Measurements from ENCODE around the gene XYLT1. TPM values are rescaled to one million over a fixed set of nuclear protein-coding genes. Genes with fewer than 3 reads are reported as not detected.

XYLT1 gene
- total RNA-seq, 6 experiments from 2014 or later = 22.0 to 51.1 (median 27.5) TPM

DNA sequence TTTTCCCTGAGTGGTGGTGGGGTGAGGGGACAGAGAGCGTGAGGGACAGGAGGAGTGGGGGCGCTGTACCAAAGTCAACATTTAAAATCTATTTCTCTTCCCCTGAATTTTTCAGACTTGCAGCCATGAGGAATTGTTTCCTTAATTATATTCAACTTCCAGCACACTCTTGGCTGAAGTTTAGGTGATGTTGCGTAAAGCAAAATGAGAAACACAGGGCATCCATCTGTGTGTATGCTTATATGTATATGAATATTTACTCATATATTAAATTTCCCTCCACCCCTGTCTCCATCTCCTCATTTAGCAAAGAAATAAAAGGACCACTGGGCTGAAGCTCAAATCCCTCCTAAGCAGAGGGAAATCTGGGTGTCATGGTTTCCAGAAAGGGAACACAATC is 218.1 kb downstream of the XYLT1 start:
- Mint-ChIP-seq H3K36me3 (ENCODE audit: low read depth) (peaks cover 3% of the 10 kb centered on the region; the same call in 1 of the 2 replicates), H3K4me3 (no peak overlapping the region), H3K4me1 (ENCODE audit: low read depth) (peaks cover 11% of the 10 kb centered on the region; the same call in 1 of the 2 replicates), H3K9me3 (no peaks in the 10 kb centered on the region), H3K27me3 (ENCODE audit: insufficient read depth) (no peaks in the 10 kb centered on the region), H3K27ac (no peak overlapping the region)
- no peak for DNase-seq
- TF ChIP-seq, protein P1, sequence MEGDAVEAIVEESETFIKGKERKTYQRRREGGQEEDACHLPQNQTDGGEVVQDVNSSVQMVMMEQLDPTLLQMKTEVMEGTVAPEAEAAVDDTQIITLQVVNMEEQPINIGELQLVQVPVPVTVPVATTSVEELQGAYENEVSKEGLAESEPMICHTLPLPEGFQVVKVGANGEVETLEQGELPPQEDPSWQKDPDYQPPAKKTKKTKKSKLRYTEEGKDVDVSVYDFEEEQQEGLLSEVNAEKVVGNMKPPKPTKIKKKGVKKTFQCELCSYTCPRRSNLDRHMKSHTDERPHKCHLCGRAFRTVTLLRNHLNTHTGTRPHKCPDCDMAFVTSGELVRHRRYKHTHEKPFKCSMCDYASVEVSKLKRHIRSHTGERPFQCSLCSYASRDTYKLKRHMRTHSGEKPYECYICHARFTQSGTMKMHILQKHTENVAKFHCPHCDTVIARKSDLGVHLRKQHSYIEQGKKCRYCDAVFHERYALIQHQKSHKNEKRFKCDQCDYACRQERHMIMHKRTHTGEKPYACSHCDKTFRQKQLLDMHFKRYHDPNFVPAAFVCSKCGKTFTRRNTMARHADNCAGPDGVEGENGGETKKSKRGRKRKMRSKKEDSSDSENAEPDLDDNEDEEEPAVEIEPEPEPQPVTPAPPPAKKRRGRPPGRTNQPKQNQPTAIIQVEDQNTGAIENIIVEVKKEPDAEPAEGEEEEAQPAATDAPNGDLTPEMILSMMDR (IDR thresholded peaks at IDR 0.05) = no peak; the same call in 1 of the 2 replicates

DNA sequence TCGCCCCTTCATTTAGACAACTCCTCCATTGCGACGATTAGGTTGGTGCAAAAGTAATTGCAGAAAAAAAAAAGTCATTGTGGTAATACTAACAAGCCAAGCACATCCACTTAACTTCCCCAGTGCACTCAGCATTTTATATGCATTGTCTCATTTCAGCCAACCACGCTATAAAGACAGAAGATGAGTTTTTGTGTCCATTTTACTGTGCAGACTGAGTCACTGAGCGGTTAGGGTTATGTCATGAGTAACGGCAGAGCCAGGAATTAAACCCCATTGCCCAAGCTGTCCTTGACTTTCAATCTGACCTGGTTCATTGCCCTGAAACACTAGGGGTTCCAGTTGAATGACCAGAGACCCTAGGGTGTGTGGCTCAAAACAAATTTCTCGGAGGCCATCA is 218.7 kb downstream of the XYLT1 start:
- no peak for DNase-seq
- Mint-ChIP-seq H3K4me3 (no peak overlapping the region), H3K9me3 (no peaks in the 10 kb centered on the region), H3K27me3 (ENCODE audit: insufficient read depth) (no peaks in the 10 kb centered on the region), H3K4me1 (ENCODE audit: low read depth) (peaks cover 11% of the 10 kb centered on the region; the same call in 1 of the 2 replicates), H3K36me3 (ENCODE audit: low read depth) (peaks cover 3% of the 10 kb centered on the region; the same call in 1 of the 2 replicates), H3K27ac (no peak overlapping the region)
- TF ChIP-seq, protein P1 (IDR thresholded peaks at IDR 0.05) = no peak

DNA sequence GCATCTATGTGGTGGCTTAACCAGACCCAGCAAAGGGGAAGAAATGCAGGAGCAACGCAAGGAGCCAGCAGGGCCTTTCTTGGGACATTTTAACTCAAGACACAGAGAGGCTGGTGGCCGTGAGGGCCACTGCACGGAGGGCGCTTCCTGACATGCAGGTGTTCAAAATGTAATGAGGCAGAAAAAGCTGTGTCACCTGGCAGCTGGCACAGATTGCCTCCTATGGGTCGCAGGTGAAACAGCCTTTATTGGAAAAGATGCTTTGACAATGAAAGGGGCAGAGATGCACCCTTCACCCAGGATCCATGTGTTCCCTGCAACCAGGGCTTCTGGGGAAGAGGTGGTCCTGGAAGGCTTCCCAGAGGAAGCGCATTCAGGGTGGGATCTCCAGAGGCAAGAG is 219.3 kb downstream of the XYLT1 start:
- no peak overlapping the region for H3K4me3 Mint-ChIP-seq
- H3K27ac Mint-ChIP-seq = no peak overlapping the region
- peaks cover 3% of the 10 kb centered on the region; the same call in 1 of the 2 replicates for H3K36me3 Mint-ChIP-seq (ENCODE audit: low read depth)
- TF ChIP-seq, protein P1 (IDR thresholded peaks at IDR 0.05) = no peak
- H3K27me3 Mint-ChIP-seq (ENCODE audit: insufficient read depth) = no peaks in the 10 kb centered on the region
- DNase-seq = no peak
- no peaks in the 10 kb centered on the region for H3K9me3 Mint-ChIP-seq
- peaks cover 11% of the 10 kb centered on the region; the same call in 1 of the 2 replicates for H3K4me1 Mint-ChIP-seq (ENCODE audit: low read depth)

DNA sequence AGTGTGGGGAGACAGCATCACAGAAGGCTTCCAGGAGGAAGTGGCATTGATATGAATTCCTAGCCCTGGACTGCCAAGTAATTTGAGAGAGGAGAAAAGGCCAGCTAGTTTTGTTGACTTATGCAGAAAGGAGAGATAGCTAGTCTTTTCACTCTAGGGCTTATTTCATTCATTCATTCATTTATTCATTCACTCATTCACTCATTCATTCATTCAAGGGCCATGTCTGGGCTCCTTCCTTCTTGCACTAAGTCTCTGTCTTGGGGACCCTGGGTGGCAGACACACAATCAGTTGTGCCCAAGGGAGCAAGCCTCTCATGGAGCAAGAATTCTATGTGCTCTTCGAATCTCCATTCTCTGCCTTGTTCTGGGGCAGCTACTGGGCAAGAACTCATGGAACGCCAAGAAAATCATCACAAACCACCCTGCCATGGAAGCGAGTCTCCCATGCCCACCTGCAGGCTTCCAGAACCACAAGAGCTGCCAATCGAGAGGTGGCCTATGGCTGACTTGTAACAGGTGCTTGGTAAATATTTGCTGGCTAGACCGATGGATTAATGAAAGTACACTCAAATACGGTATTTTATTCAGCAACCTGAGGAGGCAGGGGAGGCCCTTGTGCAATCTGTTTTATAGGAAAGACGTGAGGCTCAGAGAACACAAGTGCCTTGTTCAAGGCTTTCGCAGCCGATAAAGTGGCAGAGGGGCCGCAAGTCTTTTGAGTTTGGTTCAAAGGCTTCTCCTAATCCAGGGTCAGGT is 223.6 kb downstream of the XYLT1 start:
- H3K4me3 Mint-ChIP-seq = no peak overlapping the region
- H3K9me3 Mint-ChIP-seq = no peaks in the 10 kb centered on the region
- H3K36me3 Mint-ChIP-seq (ENCODE audit: low read depth) = peaks cover 4% of the 10 kb centered on the region; the same call in 1 of the 2 replicates
- TF ChIP-seq, protein P1 (IDR thresholded peaks at IDR 0.05) = no peak
- no peak for DNase-seq
- H3K4me1 Mint-ChIP-seq (ENCODE audit: low read depth) = peaks cover 3% of the 10 kb centered on the region; the same call in 1 of the 2 replicates
- no peaks in the 10 kb centered on the region for H3K27me3 Mint-ChIP-seq (ENCODE audit: insufficient read depth)
- no peak overlapping the region for H3K27ac Mint-ChIP-seq

DNA sequence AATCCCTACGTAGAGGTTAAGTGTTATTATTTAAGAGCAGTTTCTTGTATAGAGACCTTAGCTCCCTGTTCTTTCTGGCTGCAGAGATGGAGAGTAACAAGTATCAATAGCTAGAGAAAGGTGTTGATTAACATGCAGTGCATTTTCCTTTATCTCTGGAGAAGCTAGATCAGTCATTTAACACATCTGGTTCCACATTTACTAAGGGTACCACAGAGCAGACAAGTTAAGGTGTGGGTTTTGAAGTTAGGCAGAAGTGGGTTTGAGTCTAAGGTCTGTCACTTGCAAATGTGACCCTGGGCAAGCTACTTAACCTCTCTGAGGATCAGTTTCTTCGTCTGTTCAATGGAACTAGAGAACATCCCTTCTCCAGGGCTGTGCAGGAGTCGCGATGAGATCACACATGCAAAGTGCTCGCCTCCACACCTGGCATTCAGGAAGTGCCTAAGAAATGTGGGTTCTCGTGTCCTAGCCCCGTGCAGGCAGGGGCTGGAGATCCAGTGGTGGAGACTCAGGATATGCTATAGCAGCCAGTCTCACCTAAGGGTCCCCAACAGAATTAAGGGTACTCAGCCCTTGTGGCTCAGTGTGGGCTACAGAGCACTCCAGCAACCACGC is 224.4 kb downstream of the XYLT1 start:
- Mint-ChIP-seq H3K27me3 (ENCODE audit: insufficient read depth) (no peaks in the 10 kb centered on the region), H3K9me3 (no peaks in the 10 kb centered on the region), H3K36me3 (ENCODE audit: low read depth) (peaks cover 10% of the 10 kb centered on the region; the same call in 1 of the 2 replicates), H3K4me3 (no peak overlapping the region), H3K4me1 (ENCODE audit: low read depth) (no peaks in the 10 kb centered on the region; the same call in 1 of the 2 replicates), H3K27ac (no peak overlapping the region)
- DNase-seq = no peak
- TF ChIP-seq, protein P1 (IDR thresholded peaks at IDR 0.05) = no peak

Data from HFFc6 (cell line).